GM12865 (cell line): Measurements from ENCODE around the gene ST6GALNAC1.
"Not testable (repeated sequence)": the region's sequence is repeated elsewhere in the genome, so short reads cannot be mapped to it uniquely, and the experiment has no call there.

Experiments
- DNase-seq: peaks from one replicate; pipeline ENCODE4 v3.0.0; 2010; ENCODE audit warnings: low read depth
- H3K4me3 ChIP-seq: 2 replicates; pipeline ENCODE4 v1.5.1; 2011; ENCODE audit warnings: mild to moderate bottlenecking, low read depth, low read length, control low read depth
- CTCF ChIP-seq: IDR thresholded peaks from 2 replicates; pipeline ENCODE4 v1.5.1; 2011; ENCODE audit warnings: low read length, control low read depth, low read depth, inconsistent platforms; ENCODE audit not compliant: insufficient read depth; ENCODE audit errors: missing control alignments

ST6GALNAC1 gene

DNA sequence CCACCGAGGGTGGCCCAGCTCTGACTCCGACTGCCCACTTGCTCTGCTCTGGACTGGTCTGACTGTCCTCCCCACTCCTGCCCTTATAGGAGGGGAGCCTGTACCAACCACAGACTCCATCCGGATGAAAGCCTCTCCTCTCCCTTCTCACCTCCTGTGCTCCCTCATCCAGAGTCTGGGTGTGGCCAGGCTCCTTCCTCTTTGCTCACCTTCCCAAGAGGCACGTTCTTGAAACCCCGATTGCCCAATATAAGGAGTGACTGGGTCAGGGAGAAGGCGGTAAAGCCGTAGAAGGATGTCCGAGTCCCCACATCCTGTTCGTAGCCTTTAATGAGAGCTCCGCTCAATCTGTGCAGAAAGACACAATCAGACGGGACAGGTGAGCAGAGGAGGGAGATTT lies 17.1 kb downstream of the ST6GALNAC1 start:
- no peak overlapping the region for H3K4me3 ChIP-seq
- no peak for TF ChIP-seq CTCF
- DNase-seq: no peak

DNA sequence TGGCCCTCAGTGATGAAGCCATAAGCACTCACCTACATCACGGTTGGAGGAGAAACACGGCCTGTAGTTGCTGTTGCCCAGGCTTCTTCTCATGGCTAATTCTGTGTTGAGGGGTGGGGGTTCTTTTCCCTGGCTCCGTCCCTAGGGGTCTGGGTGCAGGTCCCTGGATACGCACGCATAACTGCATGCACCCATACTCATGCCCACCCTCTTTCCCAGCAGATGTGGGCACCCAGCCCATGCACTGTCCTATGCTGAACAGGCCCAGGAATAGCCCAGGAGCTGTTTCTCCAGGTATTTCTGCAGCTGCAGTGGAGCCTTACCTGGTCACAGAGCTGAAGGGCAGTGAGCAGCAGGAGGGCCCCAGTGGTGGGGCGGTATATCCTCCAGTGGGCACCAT lies 18.1 kb downstream of the ST6GALNAC1 start:
- H3K4me3 ChIP-seq: no peak overlapping the region
- TF ChIP-seq CTCF: no peak
- no peak for DNase-seq

GRCh38 chr17:76623271-76624146 lies 20.0 kb downstream of the ST6GALNAC1 start:
- H3K4me3 ChIP-seq: no peak overlapping the region
- DNase-seq: peak; percentile 75
- peak; percentile 94 for TF ChIP-seq CTCF

- DNase-seq: no peak
- no peak overlapping the region for H3K4me3 ChIP-seq
- no peak for TF ChIP-seq CTCF
Observed at GRCh38 chr17:76617838-76618237, 25.7 kb downstream of the ST6GALNAC1 start.

GRCh38 chr17:76614912-76615617 lies 28.5 kb downstream of the ST6GALNAC1 start:
- TF ChIP-seq CTCF: no peak
- H3K4me3 ChIP-seq: no peak overlapping the region
- DNase-seq: no peak

DNA sequence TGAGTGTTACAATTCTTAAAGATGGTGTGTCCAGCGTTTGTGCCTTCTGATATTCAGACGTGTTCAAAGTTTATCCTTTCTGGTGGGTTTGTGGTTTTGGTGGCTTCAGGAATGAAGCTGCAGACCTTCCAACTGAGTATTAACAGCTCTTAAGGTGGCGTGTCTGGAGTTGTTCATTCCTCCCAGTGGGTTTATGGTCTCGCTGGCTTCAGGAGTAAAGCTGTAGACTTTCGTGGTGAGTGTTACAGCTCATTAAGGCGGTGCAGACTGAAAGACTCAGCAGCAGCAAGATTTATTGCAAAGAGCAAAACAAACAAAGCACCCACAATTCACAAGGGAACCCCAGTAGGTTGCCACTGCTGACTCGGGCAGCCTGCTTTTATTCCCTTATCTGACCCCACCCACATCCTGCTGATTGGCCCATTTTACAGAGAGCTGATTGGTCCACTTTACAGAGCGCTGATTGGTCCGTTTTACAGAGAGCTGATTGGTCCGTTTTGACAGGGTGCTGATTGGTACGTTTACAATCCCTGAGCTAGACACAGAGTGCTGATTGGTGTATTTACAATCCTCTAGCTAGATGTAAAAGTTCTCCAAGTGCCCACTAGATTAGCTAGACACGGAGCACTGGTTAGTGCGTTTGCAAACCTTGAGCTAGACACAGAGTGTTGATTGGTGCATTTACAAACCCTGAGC lies 29.3 kb downstream of the ST6GALNAC1 start:
- DNase-seq, H3K4me3 ChIP-seq: not testable (repeated sequence)
